GM12878 (cell line): ENCODE measurements around the gene DDX31. TPM values are rescaled to one million over a fixed set of nuclear protein-coding genes. Genes with fewer than 3 reads are reported as not detected.

Source experiments
- ATAC-seq: fragments of 200-7000 bp; cut with Tn5 transposase; 3 replicates; pipeline ENCODE4 v1.9.1; 2020; ENCODE audit warnings: mild to moderate bottlenecking, moderate library complexity
- BruUV-seq: library from RNA; stranded (reverse); fragments of 400-500 nt; replicated peaks from 2 replicates; lab custom pipeline; 2021; lab: Mats Ljungman, UMichigan
- CTCF ChIA-PET: fragments of 300-600 bp; sonication (Branson Sonifier 250); formaldehyde crosslinking; extraction: SDS; loops from one replicate; lab custom pipeline; 2021; ENCODE audit warnings: inconsistent platforms; lab: Yijun Ruan, JAX
- POLR2A ChIA-PET: fragments of 350-600 bp; formaldehyde crosslinking; extraction: SDS; loops from one replicate; lab custom pipeline; 2021; ENCODE audit warnings: inconsistent platforms; lab: Charles Lee
- RAD21 ChIA-PET: fragments of 300-600 bp; sonication (Branson Sonifier 250); formaldehyde crosslinking; loops from one replicate; lab custom pipeline; 2023; ENCODE audit warnings: antibody characterized with exemption; ENCODE audit not compliant: unreplicated experiment; lab: Charles Lee
- SMC1A ChIA-PET: fragments of 300-600 bp; sonication (Branson Sonifier 250); formaldehyde crosslinking; loops from one replicate; lab custom pipeline; 2023; ENCODE audit not compliant: unreplicated experiment, uncharacterized antibody; lab: Charles Lee
- DNase-seq: peaks from one replicate; pipeline ENCODE4 v3.0.0-alpha.2; 2011; ENCODE audit warnings: low read depth, low spot score
- FAIRE-seq: peaks from 3 replicates; lab custom pipeline; 2011; peaks lifted over from hg19 to GRCh38; lab: Jason Lieb, UNC
- H2AFZ ChIP-seq: 2 replicates; pipeline ENCODE4 v1.6.0; 2011; ENCODE audit warnings: low read depth, low read length, control low read depth; ENCODE audit not compliant: control insufficient read depth
- H3K27ac ChIP-seq: 2 replicates; pipeline ENCODE4 v1.5.1; 2011; ENCODE audit warnings: control low read depth; ENCODE audit not compliant: control insufficient read depth, insufficient read depth
- H3K27me3 ChIP-seq, 2 experiments: replicated peaks in 1 of 2; 2 replicates each; pipeline versions ENCODE4 v1.6.0 to v1.6.1; 2011; ENCODE audit warnings: low read length in 1 of 2; ENCODE audit not compliant: control insufficient read depth in 2 of 2, insufficient read depth in 2 of 2
- H3K36me3 ChIP-seq, 2 experiments: 2 replicates each; pipeline ENCODE4 v1.5.1; 2011; ENCODE audit warnings: low read length in 1 of 2; ENCODE audit not compliant: control insufficient read depth in 2 of 2, insufficient read depth in 2 of 2
- H3K4me1 ChIP-seq: 2 replicates; pipeline ENCODE4 v1.6.1; 2011; ENCODE audit warnings: mild to moderate bottlenecking, low read length, moderate library complexity, mixed read lengths; ENCODE audit not compliant: control insufficient read depth, insufficient read depth
- H3K4me2 ChIP-seq: 2 replicates; pipeline ENCODE4 v1.6.0; 2011; ENCODE audit warnings: control low read depth; ENCODE audit not compliant: control insufficient read depth, insufficient read depth
- H3K4me3 ChIP-seq: fragments of 200-600 bp; sonication (generic); 2 replicates; pipeline ENCODE4 v1.5.1; 2016
- H3K79me2 ChIP-seq: 2 replicates; pipeline ENCODE4 v1.6.0; 2011; ENCODE audit warnings: low read length; ENCODE audit not compliant: control insufficient read depth, insufficient read depth
- H3K9ac ChIP-seq: 2 replicates; pipeline ENCODE4 v1.8.0; 2011; ENCODE audit warnings: low read length, control low read depth, mixed read lengths; ENCODE audit not compliant: control insufficient read depth, insufficient read depth
- H3K9me3 ChIP-seq: replicated peaks from 3 replicates; pipeline ENCODE4 v1.5.1; 2011; ENCODE audit warnings: mild to moderate bottlenecking, low read length; ENCODE audit not compliant: control insufficient read depth, insufficient read depth
- H4K20me1 ChIP-seq: 2 replicates; pipeline ENCODE4 v1.6.0; 2011; ENCODE audit not compliant: control insufficient read depth, insufficient read depth
- BHLHE40 ChIP-seq, 2 experiments: fragments of 450-650 bp in 1 of 2; IDR thresholded peaks; 2 replicates each; pipeline ENCODE4 v1.6.1; 2011 to 2017; ENCODE audit warnings: low read depth in 2 of 2, borderline replicate concordance in 1 of 2, improper control_type of control experiment in 1 of 2, low read length in 1 of 2, mild to moderate bottlenecking in 1 of 2
- ETV6 ChIP-seq, 2 experiments: fragments of 450-650 bp in 1 of 2; IDR thresholded peaks in 1 of 2; conservative IDR thresholded peaks in 1 of 2; 2 replicates each; pipeline ENCODE4 v1.6.1; 2014; ENCODE audit warnings: antibody characterized with exemption in 1 of 2, borderline replicate concordance in 1 of 2, low read depth in 1 of 2, mild to moderate bottlenecking in 1 of 2, moderate library complexity in 1 of 2
- JUND ChIP-seq: IDR thresholded peaks from 2 replicates; pipeline ENCODE4 v1.6.1; 2012; ENCODE audit warnings: low read depth, mild to moderate bottlenecking, low read length, improper control_type of control experiment, moderate library complexity
- NBN ChIP-seq: fragments of 450-650 bp; IDR thresholded peaks from 2 replicates; pipeline ENCODE4 v1.6.1; 2016
- RB1 ChIP-seq: fragments of 450-650 bp; formaldehyde crosslinking; IDR thresholded peaks from 2 replicates; pipeline ENCODE4 v1.6.1; 2017; ENCODE audit warnings: mild to moderate bottlenecking, borderline replicate concordance
- SMAD5 ChIP-seq: IDR thresholded peaks from 2 replicates; pipeline ENCODE4 v1.6.1; 2016; ENCODE audit warnings: antibody characterized with exemption, low read depth
- WGBS: methylation state at CpG from one replicate; pipeline ENCODE4 v1.1.6; 2016; ENCODE audit warnings: low lambda C conversion rate; ENCODE audit not compliant: insufficient replicate concordance, insufficient coverage; ENCODE audit errors: missing lambda C conversion rate; 5-methylcytosine and 5-hydroxymethylcytosine counted together
- in situ Hi-C: fragments of 300-500 bp; cut with MboI; formaldehyde crosslinking; loops from 9 replicates; pipeline ENCODE4 v1.14.3; 2018; ENCODE audit warnings: mixed read lengths
- intact Hi-C: fragments of 100-400 bp; cut with micrococcal nuclease; formaldehyde crosslinking; loops from one replicate; pipeline ENCODE4 v1.14.2; 2022; ENCODE audit not compliant: unreplicated experiment
- polyA plus RNA-seq, 11 experiments: library from polyadenylated mRNA; depleted of rRNA in 4 of 11; unstranded in 6 of 11; stranded (reverse) in 5 of 11; fragments of >200 nt; fragmentation: Nextera tagmentation in 4 of 11; fragmentation: Illumina TruSeq in 1 of 11; extraction: Ambion mirVana in 4 of 11; extraction: Trizol in 1 of 11; gene quantifications; 1 replicate in 1 of 11; 2 replicates in 10 of 11; pipeline versions ENCODE4 v1.2.1 to v1.2.3, GENCODE V29; 2011 to 2016; ENCODE audit warnings: inconsistent platforms in 2 of 11, missing spikeins in 2 of 11, low read depth in 1 of 11
- total RNA-seq, 4 experiments: library from RNA; depleted of rRNA in 3 of 4; stranded (reverse); fragments of >200 nt in 3 of 4; fragmentation: Illumina TruSeq in 1 of 4; extraction: Trizol in 1 of 4; gene quantifications; 2 replicates each; pipeline versions ENCODE4 v1.2.1 to v1.2.3, GENCODE V29; 2013 to 2021
- TF ChIP-seq, protein P1 (sequence below): IDR thresholded peaks from 2 replicates; pipeline ENCODE4 v1.6.1; 2012; ENCODE audit warnings: low read depth, low read length, improper control_type of control experiment

DDX31 gene
- total and polyA plus RNA-seq, 10 of the 15 experiments (the other 5 are each of a cell fraction or from before 2014, with no cell fraction given) = 12.1 to 30.8 (median 20.8) TPM

DNA sequence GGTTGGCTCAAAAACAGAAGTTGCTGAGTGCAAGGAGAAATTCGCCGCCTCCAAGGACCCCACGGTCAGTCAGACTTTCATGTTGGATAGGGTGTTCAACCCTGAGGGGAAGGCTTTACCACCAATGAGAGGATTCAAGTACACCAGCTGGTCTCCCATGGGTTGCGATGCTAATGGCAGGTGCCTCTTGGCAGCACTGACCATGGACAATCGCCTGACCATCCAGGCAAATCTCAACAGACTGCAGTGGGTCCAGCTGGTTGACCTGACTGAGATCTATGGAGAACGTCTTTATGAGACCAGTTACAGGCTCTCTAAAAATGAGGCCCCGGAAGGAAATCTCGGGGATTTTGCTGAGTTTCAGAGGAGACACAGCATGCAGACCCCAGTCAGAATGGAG is 8.2 kb upstream of the DDX31 start:
- no peak for DNase-seq
- intact Hi-C loops (loop anchor here (10.0 kb wide), 1 partner anchor 227 kb away; no protein-coding TSS in a partner anchor), in situ Hi-C loops (no loop called here)
- ChIA-PET CTCF (interaction anchor here (1.1 kb wide), 1 partner anchor 265 kb away, joined by 3 read pairs; no protein-coding TSS in a partner anchor), SMC1A (no interaction called here), POLR2A (interaction anchor here (0.5 kb wide), 1 partner anchor 25 kb away, joined by 3 read pairs; no protein-coding TSS in a partner anchor), RAD21 (no interaction called here)
- over 99% methylated on average over 8 of the region's 8 CpGs for WGBS
- no TSS peak for BruUV-seq
- Histone ChIP-seq H3K4me3 (no peak overlapping the region), H3K79me2 (peaks cover 74% of the 10 kb centered on the region), H4K20me1 (no peaks in the 10 kb centered on the region), H3K27ac (no peak overlapping the region), H3K4me1 (peaks cover 10% of the 10 kb centered on the region), H3K36me3 (peaks cover 12 to 16% of the 10 kb centered on the region in 2 experiments), H3K4me2 (no peak overlapping the region), H3K9ac (no peak overlapping the region), H2AFZ (no peak overlapping the region), H3K9me3 (no peaks in the 10 kb centered on the region), H3K27me3 (no peaks in the 10 kb centered on the region)
- no peak for FAIRE-seq
- no peak for ATAC-seq
- TF ChIP-seq SMAD5 = no peak
- no peak for TF ChIP-seq JUND
- TF ChIP-seq, protein P1, sequence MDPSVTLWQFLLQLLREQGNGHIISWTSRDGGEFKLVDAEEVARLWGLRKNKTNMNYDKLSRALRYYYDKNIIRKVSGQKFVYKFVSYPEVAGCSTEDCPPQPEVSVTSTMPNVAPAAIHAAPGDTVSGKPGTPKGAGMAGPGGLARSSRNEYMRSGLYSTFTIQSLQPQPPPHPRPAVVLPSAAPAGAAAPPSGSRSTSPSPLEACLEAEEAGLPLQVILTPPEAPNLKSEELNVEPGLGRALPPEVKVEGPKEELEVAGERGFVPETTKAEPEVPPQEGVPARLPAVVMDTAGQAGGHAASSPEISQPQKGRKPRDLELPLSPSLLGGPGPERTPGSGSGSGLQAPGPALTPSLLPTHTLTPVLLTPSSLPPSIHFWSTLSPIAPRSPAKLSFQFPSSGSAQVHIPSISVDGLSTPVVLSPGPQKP = no peak
- no peak for TF ChIP-seq BHLHE40 (IDR thresholded peaks at IDR 0.05; ENCODE audit: borderline replicate concordance in 1 of 2, low read depth in 2 of 2, low read length in 1 of 2)
- TF ChIP-seq ETV6 (conservative IDR thresholded peaks at IDR 0.05 in 1 of 2, IDR thresholded peaks at IDR 0.05 in 1 of 2; ENCODE audit: borderline replicate concordance in 1 of 2, low read depth in 1 of 2) = no peak
- TF ChIP-seq NBN = no peak
- TF ChIP-seq RB1 = no peak
